Hepatocyte (in vitro differentiated cells): ENCODE measurements around the gene CLBA1.

Experiments
- EZH2 ChIP-seq: fragments of 200-600 bp; sonication (generic); IDR thresholded peaks from 2 replicates; pipeline ENCODE4 v1.6.1; 2016; ENCODE audit warnings: antibody characterized with exemption, mild to moderate bottlenecking, borderline replicate concordance
- TF ChIP-seq, protein P1 (sequence below): fragments of 200-600 bp; sonication (generic); IDR thresholded peaks from 2 replicates; pipeline ENCODE4 v1.5.1; 2016; ENCODE audit warnings: antibody characterized with exemption, mild to moderate bottlenecking; ENCODE audit not compliant: poor library complexity

- TF ChIP-seq, protein P1, sequence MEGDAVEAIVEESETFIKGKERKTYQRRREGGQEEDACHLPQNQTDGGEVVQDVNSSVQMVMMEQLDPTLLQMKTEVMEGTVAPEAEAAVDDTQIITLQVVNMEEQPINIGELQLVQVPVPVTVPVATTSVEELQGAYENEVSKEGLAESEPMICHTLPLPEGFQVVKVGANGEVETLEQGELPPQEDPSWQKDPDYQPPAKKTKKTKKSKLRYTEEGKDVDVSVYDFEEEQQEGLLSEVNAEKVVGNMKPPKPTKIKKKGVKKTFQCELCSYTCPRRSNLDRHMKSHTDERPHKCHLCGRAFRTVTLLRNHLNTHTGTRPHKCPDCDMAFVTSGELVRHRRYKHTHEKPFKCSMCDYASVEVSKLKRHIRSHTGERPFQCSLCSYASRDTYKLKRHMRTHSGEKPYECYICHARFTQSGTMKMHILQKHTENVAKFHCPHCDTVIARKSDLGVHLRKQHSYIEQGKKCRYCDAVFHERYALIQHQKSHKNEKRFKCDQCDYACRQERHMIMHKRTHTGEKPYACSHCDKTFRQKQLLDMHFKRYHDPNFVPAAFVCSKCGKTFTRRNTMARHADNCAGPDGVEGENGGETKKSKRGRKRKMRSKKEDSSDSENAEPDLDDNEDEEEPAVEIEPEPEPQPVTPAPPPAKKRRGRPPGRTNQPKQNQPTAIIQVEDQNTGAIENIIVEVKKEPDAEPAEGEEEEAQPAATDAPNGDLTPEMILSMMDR, result no peak
- TF ChIP-seq EZH2, result no peak
Observed at GRCh38 chr14:105010891-105011291, 25.3 kb downstream of the CLBA1 start.
